K562 (cell line): ENCODE data around the gene ANO10. TPM values are rescaled to one million over a fixed set of nuclear protein-coding genes. Genes with fewer than 3 reads are reported as not detected.

Source experiments
- PCBP2 ChIP-seq: fragments of 200-400 bp; formaldehyde crosslinking; IDR thresholded peaks from 2 replicates; pipeline ENCODE4 v1.6.1; 2018; ENCODE audit warnings: low read length, low read depth, mild to moderate bottlenecking, moderate library complexity; ENCODE audit not compliant: poor library complexity, severe bottlenecking
- PRDM10 ChIP-seq: fragments of 450-650 bp; IDR thresholded peaks from 2 replicates; pipeline ENCODE4 v1.6.1; 2018; ENCODE audit not compliant: partially characterized antibody
- PREB ChIP-seq: sonication (generic); formaldehyde crosslinking; IDR thresholded peaks from 2 replicates; pipeline ENCODE4 v1.8.1; 2023; ENCODE audit warnings: mild to moderate bottlenecking, missing genetic modification reagents
- STAT5A ChIP-seq: IDR thresholded peaks from 2 replicates; pipeline ENCODE4 v1.6.1; 2012; ENCODE audit warnings: low read length, inconsistent platforms, borderline replicate concordance
- ZBTB17 ChIP-seq: fragments of 450-650 bp; formaldehyde crosslinking; IDR thresholded peaks from 2 replicates; pipeline ENCODE4 v1.4.0; 2020; ENCODE audit warnings: mild to moderate bottlenecking
- ZNF133 ChIP-seq: fragments of 250-450 bp; sonication (Bioruptor Pico); IDR thresholded peaks from 2 replicates; pipeline ENCODE4 v1.4.0; 2020; ENCODE audit warnings: mild to moderate bottlenecking
- ZNF512 ChIP-seq: IDR thresholded peaks from 2 replicates; pipeline ENCODE4 v1.6.1; 2016; ENCODE audit warnings: missing genetic modification characterization, missing compliant biosample characterization
- ZNF644 ChIP-seq: fragments of 200-800 bp; sonication (Bioruptor generic); IDR thresholded peaks from 2 replicates; pipeline ENCODE4 v1.6.1; 2016; ENCODE audit warnings: low read depth, missing genetic modification characterization, missing compliant biosample characterization
- polyA plus RNA-seq, 8 experiments: library from polyadenylated mRNA; depleted of rRNA in 4 of 8; stranded (reverse) in 5 of 8; unstranded in 3 of 8; fragments of >200 nt; fragmentation: Nextera tagmentation in 2 of 8; fragmentation: Illumina TruSeq in 1 of 8; extraction: Ambion mirVana in 2 of 8; extraction: Trizol in 1 of 8; gene quantifications; 2 replicates each; pipeline versions ENCODE4 v1.2.1 to v1.2.3, GENCODE V29; 2011 to 2014; ENCODE audit warnings: inconsistent platforms in 1 of 8, missing spikeins in 1 of 8
- total RNA-seq, 7 experiments: library from RNA; depleted of rRNA in 6 of 7; stranded (reverse); fragments of >200 nt in 6 of 7; fragmentation: Illumina TruSeq in 2 of 7; extraction: Trizol in 2 of 7; gene quantifications; 2 replicates each; pipeline versions ENCODE4 v1.2.1 to v1.2.3, GENCODE V29; 2011 to 2021; ENCODE audit warnings: low replicate concordance in 1 of 7
- TF ChIP-seq, protein P1 (sequence below): fragments of 450-650 bp; conservative IDR thresholded peaks from 2 replicates; pipeline ENCODE4 v1.6.1; 2016; ENCODE audit warnings: missing genetic modification characterization, low read depth, mild to moderate bottlenecking, missing compliant biosample characterization, moderate library complexity
- TF ChIP-seq, protein P2 (sequence below), 2 experiments: IDR thresholded peaks; 2 replicates each; pipeline ENCODE4 v1.6.1; 2012; ENCODE audit warnings: improper control_type of control experiment in 2 of 2, low read depth in 2 of 2, low read length in 2 of 2, borderline replicate concordance in 1 of 2

Gene ANO10
- total and polyA plus RNA-seq, 9 of the 15 experiments (the other 6 are each of a cell fraction or from before 2014, with no cell fraction given), result 6.4 to 46.0 (median 32.3) TPM

- TF ChIP-seq PRDM10 (peak; percentile 44), STAT5A (no peak), ZNF644 (tag) (no peak), ZBTB17 (no peak), ZNF133 (CRISPR knock-in tag) (no peak), PREB (CRISPR knock-in tag) (0 out of 2 replicates have a peak, but pooled peaks have one; percentile 59), ZNF512 (tag) (no peak), PCBP2 (no peak)
- TF ChIP-seq, protein P1, sequence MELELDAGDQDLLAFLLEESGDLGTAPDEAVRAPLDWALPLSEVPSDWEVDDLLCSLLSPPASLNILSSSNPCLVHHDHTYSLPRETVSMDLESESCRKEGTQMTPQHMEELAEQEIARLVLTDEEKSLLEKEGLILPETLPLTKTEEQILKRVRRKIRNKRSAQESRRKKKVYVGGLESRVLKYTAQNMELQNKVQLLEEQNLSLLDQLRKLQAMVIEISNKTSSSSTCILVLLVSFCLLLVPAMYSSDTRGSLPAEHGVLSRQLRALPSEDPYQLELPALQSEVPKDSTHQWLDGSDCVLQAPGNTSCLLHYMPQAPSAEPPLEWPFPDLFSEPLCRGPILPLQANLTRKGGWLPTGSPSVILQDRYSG (tag), result 0 out of 2 replicates have a peak, but pooled peaks have one; percentile 39
- TF ChIP-seq, protein P2, sequence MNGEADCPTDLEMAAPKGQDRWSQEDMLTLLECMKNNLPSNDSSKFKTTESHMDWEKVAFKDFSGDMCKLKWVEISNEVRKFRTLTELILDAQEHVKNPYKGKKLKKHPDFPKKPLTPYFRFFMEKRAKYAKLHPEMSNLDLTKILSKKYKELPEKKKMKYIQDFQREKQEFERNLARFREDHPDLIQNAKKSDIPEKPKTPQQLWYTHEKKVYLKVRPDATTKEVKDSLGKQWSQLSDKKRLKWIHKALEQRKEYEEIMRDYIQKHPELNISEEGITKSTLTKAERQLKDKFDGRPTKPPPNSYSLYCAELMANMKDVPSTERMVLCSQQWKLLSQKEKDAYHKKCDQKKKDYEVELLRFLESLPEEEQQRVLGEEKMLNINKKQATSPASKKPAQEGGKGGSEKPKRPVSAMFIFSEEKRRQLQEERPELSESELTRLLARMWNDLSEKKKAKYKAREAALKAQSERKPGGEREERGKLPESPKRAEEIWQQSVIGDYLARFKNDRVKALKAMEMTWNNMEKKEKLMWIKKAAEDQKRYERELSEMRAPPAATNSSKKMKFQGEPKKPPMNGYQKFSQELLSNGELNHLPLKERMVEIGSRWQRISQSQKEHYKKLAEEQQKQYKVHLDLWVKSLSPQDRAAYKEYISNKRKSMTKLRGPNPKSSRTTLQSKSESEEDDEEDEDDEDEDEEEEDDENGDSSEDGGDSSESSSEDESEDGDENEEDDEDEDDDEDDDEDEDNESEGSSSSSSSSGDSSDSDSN (IDR thresholded peaks at IDR 0.05; ENCODE audit: borderline replicate concordance in 1 of 2, low read depth in 2 of 2, low read length in 2 of 2), result no peak
- TF ChIP-seq, all 486 proteins: peak for 54
These were observed 10.5 kb upstream of the ANO10 start (continued) for GRCh38 chr3:43632269-43632733.
